GM12864 (cell line): Measurements from ENCODE around the gene SEM1.
"Not testable (repeated sequence)": the region's sequence is repeated elsewhere in the genome, so short reads cannot be mapped to it uniquely, and the experiment has no call there.

Source experiments
- DNase-seq: peaks from one replicate; pipeline ENCODE4 v3.0.0-alpha.2; 2011; ENCODE audit warnings: low read depth
- H3K4me3 ChIP-seq: 2 replicates; pipeline ENCODE4 v1.5.1; 2011; ENCODE audit warnings: mild to moderate bottlenecking, low read depth, low read length, control low read depth
- CTCF ChIP-seq: IDR thresholded peaks from 2 replicates; pipeline ENCODE4 v1.5.1; 2011; ENCODE audit warnings: low read depth, mild to moderate bottlenecking, moderate library complexity, low read length, control low read depth, inconsistent platforms; ENCODE audit errors: missing control alignments

Gene SEM1

GRCh38 chr7:96707901-96708774 is 1.5 kb downstream of the SEM1 start:
- DNase-seq = no peak

GRCh38 chr7:96701258-96701657 is 8.4 kb downstream of the SEM1 start:
- no peak for DNase-seq
- H3K4me3 ChIP-seq = no peak overlapping the region
- TF ChIP-seq CTCF = no peak

More at GRCh38 chr7:96707901-96708774, 1.5 kb downstream of the SEM1 start:
- H3K4me3 ChIP-seq = peak overlapping the region; percentile 90
- no peak for TF ChIP-seq CTCF

- no peak for TF ChIP-seq CTCF
- H3K4me3 ChIP-seq = no peak overlapping the region
- DNase-seq = no peak
These were observed 9.1 kb downstream of the SEM1 start for GRCh38 chr7:96700516-96700915.

GRCh38 chr7:96699219-96699871 is 10.3 kb downstream of the SEM1 start:
- DNase-seq = no peak
- TF ChIP-seq CTCF = no peak
- no peak overlapping the region for H3K4me3 ChIP-seq

- not testable (repeated sequence) for DNase-seq, H3K4me3 ChIP-seq
These were observed 11.2 kb downstream of the SEM1 start for GRCh38 chr7:96698449-96698848.

GRCh38 chr7:96697822-96698221 is 11.8 kb downstream of the SEM1 start:
- DNase-seq = no peak
- H3K4me3 ChIP-seq = no peak overlapping the region
- TF ChIP-seq CTCF = no peak

GRCh38 chr7:96695581-96695980 is 14.1 kb downstream of the SEM1 start:
- DNase-seq = no peak
- no peak for TF ChIP-seq CTCF
- H3K4me3 ChIP-seq = no peak overlapping the region
